ENCODE measurements around the gene FBXL15.

GRCh38 chr10:102416695-102417094, 3.9 kb upstream of the FBXL15 start:
- TF ChIP-seq POLR2A (IDR thresholded peaks at IDR 0.05) (no peak), CTCF (IDR thresholded peaks at IDR 0.05) (no peak)

Data from Peyer's patch (tissue), 4 donors.